HG03575 (cell line): ENCODE measurements around the gene FABP3.
"Not testable (repeated sequence)": the region's sequence is repeated elsewhere in the genome, so short reads cannot be mapped to it uniquely, and the experiment has no call there.

Experiments used
- ATAC-seq: cut with Tn5 transposase; IDR thresholded peaks from one replicate; pipeline ENCODE4 v1.9.1; 2021; ENCODE audit not compliant: unreplicated experiment, insufficient number of reproducible peaks, low FRiP score; ENCODE audit errors: extremely low read depth

FABP3 gene

DNA sequence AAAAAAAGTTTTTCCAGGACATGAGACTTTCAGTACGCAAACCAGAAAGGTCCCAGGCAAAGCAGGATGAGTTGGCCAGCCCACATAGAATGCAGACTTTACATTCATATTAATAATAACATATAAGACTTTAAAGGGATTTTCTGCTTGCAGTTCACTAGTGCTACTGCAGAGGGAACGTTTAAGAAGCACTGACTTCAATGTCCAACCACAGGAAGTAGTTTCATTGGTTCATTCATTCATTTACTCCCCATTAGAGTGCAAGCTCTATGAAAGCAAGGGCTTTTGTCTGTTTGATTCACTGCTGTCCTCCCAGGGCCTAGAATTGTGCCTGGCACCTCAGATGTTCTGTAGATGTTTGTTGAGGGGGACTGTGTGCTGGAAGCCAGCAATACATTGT is 28.4 kb upstream of the FABP3 start:
- ATAC-seq, result no peak

DNA sequence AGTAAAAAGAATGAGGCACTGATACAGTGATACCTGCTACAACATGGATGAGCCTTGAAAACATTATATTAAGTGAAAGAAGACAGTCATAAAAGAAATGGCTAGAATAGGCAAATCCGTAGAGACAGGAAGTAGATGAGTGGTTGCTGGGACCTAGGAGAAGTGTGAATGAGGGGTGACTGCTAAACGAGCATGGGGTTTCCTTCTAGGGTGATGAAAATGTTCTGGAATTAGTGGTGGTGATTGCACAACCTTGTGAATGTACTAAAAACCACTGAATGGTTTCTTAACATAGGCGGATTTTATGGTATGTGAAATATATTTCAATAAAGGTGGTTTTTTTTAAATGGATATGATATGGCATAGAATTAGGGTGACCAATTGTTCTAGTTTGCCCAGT is 27.5 kb upstream of the FABP3 start:
- no peak for ATAC-seq

DNA sequence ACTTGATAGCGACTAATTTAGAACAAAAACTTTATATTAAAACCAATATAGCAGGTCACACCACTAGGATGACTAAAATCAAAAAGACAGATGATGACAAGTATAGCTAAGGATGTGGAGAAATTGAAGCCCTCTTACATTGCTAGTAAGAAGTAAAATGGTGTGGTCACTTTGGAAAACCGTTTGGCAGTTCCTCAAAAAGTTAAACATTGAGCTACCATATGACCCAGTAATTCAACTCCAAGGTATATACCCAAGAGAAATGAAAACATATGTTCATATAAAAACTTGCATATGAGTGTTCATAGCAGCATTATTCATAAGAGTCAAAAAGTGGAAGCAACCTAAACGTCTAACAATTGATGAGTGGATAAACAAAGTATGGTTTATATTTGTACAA is 27.1 kb upstream of the FABP3 start:
- ATAC-seq, result no peak

DNA sequence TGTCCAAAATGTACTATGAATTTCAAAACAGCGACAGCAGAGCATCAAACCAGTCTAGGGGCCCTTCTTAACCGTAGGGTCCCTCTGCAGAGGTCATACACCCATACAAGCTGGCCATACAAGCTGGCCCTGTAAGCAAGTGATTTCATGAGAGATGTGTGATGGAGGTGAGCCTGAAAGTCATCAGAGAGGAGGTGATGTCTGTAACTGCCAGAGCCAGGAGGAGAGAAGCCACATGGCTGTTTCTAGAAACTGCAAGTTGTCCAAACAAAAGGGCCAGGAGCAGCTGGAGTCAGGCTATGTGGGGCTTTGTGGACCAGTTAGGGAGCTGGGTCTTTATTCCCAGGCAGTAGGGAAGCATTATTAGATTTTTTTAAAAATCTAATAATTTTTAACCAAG is 25.4 kb upstream of the FABP3 start:
- no peak for ATAC-seq

DNA sequence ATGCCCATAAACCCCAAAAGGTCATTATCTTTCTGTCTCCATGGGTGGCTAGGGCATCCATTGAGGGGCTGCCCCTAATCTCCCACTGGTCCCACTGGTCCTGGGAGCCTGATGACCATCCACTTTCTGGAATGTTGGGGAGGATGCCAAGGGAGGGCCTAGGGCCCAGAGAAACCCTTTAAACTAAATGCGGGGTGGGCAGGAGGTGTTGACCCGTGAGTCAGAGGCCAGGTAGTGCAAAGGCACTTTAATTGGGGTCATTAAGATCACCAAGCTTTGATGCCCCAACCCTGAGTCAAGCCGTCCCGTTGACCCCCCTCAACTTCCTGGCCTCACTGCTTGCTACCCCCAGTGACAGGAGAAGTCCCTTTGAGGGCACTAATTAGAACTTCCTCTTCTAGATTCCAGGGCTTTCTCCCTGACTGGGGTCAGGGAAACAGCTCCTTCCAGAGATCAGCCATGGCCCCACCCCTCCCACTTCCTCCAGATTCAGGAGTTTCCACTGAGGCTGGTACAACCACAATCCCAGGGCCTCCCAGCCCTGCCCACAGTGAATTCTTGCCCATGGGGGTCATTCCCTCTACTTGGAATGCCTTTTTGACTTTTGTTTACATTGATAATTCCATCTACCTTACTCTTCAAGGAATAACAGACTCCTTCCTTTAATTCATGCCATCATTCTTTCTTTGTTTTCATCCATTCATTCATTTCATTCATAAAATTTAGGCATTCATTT is 24.7 kb upstream of the FABP3 start:
- ATAC-seq, result no peak

DNA sequence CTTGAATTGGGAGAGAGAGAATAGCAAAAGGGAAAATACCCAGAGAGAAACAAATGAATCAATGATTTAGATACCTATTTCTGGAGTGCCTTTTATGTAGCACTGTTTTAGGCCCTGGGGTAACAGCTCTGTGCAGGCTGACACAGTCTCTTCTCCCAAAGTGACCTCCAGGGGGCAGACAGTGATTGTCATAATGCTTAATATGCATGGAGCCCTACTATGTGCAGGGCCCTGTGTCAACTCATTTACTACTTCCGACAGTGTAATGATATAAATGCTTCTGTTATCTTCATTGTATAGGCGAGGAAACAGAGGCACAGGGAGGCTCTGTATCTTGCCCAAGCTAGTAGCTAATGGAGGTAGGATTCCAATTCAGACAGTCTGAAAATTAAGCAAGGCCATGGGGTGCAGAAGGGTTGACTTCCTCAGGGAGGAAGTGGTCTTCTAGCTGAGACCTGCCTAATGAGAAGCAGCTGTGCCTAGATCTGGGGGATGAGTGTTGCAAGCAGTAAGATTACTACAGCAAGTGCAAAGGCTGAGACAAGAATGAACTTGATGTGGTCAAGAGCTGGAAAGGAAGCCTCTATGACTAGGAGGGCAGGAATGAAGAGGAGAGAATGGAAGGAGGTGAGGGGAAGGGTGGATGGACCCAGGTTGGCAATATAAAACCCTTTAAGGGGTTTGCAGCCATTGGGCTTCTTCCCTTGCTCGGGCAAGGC is 23.9 kb upstream of the FABP3 start:
- no peak for ATAC-seq

DNA sequence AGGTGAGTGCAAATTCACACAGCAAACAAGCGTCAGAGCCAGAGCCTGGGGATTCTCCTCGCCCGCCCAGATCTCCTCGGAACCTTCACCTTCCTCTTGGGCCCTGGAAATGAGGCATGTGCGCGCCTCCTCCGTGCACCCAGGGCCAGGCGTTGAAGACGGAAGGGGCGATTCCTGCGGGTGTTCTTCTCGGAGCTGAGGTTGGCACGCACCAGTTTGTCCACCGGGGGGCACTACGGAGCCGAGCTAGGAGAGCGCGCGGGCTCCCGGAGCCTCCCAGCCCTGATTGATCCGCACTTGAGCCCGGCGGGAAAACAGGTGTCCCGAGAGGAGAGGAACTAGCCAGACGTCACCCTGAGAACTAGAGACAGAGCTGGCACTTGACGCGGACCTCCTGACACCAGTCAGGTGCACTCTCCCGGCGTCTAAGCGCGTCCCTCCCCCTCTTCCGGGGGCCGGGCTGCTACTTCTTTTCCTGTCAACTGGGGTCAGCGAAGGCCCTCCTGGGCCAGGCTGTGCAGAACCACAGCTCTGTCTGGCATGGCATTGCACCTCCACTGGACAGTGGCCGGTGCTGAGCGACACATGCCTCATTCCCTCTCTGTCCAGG is 21.8 kb upstream of the FABP3 start:
- ATAC-seq, result no peak

DNA sequence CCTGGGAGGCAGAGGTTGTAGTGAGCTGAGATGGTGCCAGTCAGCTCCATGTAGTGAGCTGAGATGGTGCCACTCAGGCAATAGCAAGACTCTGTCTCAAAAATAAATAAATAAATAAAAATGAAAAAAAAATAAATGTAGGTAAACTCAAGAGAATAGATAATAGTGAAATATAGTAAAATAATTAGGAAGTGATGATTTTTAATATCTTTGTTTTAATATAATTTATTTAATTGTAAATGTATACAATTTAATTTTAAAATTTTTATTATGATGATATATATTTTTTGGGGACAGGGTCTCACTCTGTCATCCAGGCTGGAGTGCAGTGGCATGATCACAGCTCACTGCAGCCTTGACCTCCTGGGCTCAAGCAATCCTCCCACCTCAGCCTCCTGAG is 20.6 kb upstream of the FABP3 start:
- no peak for ATAC-seq

DNA sequence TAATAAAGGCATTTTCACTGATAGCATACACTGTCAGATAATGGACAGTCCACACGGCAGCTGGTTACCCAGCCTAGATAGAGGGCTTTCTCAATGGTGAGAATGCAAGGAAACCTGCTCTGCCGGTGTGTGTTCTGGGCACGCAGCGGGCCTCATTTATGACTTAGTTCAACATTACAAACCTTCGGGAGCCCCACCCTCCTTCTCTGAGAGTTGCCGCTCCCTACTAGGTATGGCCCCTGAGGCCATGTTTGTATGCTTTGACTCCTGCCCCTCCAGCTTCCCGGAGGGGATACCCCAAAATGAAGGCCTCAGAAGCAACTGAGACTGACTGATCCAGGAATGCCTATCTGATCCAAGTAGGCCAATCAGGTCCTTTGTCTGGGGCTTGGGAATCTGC is 17.2 kb upstream of the FABP3 start:
- no peak for ATAC-seq

DNA sequence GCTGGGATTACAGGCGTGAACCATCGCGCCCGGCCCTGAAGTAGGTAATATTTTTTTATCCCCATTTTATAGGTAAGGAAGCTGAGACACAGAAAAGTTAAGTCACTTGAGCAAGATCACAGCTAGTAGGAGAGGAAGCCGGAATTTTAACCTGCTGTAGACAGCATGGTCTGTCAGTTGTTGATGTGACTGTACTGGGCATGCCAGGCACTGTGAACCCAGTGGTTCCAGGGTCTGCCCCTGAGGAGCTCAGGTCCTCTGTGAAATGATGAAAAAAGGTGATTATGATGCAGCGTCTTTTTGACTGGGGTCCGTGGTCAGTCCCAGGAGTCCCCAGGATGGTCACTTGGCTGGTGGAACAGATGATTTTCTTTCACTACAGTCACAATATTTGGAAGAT is 16.7 kb upstream of the FABP3 start:
- ATAC-seq, result no peak

DNA sequence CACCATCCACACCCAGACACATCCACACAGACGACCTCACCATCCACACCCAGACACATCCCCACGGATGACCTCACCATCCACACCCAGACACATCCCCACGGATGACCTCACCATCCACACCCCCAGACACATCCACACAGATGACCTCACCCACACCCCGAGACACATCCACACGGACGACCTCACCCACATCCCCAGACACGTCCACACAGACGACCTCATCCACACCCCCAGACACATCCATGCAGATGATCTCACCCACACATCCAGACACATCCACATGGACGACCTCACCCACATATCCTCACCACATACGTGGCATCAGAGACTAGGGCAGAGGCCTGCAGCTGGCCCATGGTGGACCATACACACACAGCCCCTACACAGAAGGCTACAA is 14.7 kb upstream of the FABP3 start:
- ATAC-seq, result no peak

DNA sequence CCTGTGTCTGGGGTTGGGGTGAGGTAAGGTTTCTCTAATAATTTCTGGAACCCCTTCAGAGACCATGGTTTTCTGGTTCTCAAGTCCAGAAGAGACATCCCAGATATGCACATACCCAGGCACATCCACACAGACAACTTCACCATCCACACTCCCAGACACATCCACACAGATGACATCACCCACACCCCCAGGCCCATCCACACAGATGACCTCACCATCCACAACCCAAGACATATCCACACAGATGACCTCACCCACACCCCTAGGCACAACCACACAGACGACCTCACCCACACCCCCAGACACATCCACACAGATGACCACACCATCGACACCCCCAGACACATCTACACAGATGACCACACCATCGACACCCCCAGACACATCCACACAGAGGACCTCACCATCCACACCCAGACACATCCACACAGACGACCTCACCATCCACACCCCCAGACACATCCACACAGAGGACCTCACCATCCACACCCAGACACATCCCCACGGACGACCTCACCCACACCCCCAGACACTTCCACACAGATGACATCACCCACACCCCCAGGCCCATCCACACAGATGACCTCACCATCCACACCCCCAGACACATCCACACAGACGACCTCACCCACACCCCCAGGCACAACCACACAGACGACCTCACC is 13.8 kb upstream of the FABP3 start:
- ATAC-seq, result not testable (repeated sequence)

DNA sequence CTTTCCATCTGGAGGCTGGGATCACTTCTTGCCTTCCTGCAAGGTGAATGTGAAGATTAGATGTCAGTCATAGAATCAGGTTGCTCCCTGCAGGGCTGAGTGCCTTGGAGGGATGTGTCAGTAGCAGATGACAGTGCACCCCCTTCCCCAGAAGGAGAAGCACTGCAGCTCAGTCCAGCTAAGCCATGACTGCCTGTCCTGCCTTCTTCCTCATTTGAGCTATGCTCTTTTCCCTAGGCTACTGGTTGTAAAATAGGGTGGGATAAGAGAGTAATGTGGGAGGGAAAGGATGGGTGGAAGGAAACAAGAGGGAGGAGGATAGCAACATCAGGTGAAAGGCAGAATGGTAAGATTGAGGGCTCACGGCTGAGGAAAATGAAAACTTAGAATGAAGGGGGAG is 11.1 kb upstream of the FABP3 start:
- no peak for ATAC-seq

DNA sequence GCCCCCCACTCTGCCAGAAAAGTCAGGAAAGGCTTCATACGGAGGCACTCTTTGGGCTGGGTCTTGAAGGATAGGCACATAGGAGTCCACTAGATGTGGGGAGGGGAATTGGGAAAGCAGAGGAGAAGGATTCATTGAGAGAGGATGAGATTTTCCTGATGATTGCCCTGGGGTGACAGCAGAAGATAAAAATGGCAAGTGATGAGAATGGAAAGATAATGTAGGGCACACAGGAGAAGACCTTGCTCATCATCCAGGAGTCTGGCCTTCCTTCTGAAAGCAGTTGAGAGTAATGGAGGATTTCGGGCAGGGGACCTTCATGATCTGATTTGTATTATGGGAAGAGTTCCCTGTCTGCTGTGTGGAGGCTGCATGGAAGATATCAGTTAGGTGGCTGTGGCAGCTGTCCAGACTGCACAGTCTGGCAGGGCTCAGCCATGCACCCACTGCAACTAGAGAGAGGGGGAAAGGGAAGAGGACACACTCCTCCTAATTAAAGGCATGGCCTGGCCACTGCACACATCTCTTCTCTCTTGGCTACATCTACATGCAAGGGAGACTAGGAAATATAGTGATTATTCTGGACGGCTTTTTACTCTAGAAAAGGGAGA is 9.6 kb upstream of the FABP3 start:
- ATAC-seq, result no peak

DNA sequence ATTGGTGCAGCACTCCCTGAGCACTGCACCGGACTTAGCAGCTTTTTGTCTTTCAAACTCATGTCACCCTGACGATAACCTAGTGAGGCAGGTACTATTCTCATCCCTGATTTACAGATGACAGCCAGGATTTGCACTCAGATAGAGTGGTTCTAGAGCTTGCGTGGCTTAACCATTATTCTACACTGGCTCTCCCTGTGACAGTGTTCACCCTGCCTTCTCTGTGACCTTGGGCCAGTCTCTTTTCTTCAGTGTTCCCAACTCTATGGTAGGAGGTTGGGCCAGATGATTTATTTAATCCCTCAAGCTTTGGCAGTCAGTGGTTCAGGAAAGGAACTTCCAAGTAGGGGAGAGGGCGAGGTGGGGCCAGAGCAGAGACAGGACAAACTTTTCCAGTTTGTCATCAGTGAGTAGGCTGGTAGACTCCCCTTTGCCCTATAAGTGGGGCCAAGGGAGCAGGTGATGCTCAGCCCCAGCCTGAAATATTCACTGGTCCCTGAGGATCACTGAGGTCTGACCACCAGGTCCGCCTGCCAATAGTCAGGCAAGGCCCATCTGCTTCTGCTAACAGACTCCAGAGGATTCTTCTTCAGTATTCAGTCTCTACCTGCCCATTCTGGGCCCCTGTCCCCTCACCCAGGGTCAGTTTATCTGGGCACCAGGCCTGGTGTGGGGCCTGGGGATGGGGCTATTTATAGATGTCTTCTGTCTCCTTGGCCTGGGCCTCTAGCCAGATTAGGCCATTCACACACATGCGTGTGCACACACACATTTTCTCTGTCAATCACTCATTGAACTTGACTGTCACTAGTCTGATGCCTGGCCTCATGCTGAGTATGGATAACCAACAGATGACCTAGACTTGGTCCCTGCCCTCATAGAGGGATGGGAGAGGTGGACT is 8.8 kb upstream of the FABP3 start:
- no peak for ATAC-seq

DNA sequence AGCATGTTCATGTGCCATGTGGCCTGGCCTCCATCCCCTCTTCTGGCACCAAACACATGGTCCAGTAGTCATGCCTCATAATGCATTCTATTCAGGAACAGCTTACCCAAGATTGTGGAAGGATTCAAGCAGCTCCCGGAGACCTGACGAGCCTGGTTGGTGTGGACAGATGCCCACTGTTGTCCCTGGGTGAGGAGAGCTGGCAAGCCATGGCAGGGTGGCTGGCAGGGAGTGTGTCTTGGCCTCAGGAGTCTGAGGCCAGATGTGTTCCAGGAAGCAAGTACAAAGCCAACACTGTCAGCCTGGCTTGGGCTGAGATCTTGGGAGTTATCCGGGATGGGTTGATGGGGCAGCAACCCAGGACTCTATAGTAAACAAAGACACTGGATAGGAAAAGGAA is 7.3 kb upstream of the FABP3 start:
- no peak for ATAC-seq

DNA sequence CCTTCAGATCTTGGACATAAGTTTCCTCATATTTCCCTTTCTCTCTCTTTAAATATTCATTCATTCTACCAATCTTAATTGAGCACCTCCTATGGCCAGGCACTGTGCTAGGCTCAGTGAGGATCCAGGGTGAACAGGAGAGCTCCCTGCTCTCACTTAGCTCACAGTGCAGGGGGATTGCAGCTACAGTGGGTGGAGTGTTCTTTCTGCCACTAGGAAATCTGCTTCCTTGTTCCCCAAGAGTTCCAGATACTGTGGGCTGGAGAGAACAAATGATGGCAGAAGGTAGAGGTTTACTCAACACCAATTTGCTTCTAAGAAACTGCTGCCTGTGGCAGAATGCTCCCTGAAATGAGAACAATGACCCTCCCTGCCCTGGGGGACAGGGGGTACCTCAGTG is 5.1 kb upstream of the FABP3 start:
- no peak for ATAC-seq

DNA sequence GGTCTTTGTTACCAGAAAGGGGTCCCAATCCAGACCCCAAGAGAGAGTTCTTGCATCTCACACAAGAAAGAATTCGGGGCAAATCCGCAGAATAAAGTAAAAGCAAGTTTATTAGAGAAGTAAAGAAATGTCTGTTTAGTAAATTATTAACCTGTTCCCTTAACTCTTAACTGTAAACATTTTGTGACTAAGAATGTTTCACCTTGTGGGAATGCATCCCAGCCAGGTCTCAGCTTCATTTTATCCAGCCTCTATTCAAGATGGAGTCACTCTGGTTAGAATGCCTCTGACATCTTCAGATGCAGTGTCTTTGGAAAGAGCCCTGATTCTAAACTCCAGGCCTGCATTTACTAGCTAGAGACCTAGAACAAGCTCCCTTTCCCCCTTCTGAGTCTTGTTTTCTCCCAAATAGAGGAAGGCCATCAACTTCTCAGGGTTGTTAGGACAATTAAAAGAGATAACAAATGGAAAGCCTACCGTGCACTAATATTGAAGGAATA is 4.5 kb upstream of the FABP3 start:
- no peak for ATAC-seq
